Uterus (tissue), 2 donors: ENCODE results near the gene HIC1.

Source experiments
- POLR2A ChIP-seq, 2 donors: fragments of 450-650 bp; IDR thresholded peaks; one replicate each; pipeline ENCODE4 v1.6.1; 2016; ENCODE audit warnings: antibody characterized with exemption in 2 of 2, mild to moderate bottlenecking in 1 of 2, moderate library complexity in 1 of 2
- TF ChIP-seq, protein P1 (sequence below), 4 experiments: fragments of 200-600 bp in 2 of 4; fragments of 450-650 bp in 2 of 4; sonication (generic) in 2 of 4; IDR thresholded peaks; one replicate each; pipeline ENCODE4 v1.5.1; 2016 to 2019; ENCODE audit warnings: antibody characterized with exemption in 4 of 4, mild to moderate bottlenecking in 2 of 4, moderate library complexity in 1 of 4

DNA sequence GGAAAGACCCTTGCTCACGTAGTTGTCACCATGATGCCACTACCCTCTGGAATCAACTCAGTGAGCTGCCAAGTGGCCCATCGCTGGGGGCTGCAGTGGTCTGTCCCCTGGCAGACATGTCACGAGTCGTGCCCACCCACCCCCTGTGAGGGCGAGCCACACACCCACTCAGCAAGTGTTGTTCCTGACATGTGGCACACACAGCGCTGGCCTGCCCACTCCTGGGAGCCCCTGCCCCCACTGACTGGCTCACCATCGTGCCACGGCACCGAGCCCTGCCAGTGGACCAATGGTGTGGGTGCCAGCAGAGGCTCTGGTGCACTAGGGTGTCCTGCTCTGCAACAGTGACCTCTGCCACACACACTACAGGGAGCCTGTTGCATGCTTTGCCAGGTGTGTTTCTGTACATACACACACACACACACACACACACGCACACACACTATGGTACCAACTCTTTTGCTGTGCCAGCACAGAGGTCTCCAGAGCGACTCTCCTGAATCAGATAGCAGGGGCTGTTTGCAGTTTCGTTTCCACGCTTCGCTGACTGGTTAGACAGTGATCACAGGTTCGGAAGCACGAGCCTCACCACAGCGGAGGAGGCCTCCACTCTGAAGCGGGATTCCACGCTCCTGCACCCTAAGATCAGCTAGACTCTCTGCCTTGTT, 37.5 kb upstream of the HIC1 start:
- no peak for TF ChIP-seq POLR2A (IDR thresholded peaks at IDR 0.05)
- TF ChIP-seq, protein P1, sequence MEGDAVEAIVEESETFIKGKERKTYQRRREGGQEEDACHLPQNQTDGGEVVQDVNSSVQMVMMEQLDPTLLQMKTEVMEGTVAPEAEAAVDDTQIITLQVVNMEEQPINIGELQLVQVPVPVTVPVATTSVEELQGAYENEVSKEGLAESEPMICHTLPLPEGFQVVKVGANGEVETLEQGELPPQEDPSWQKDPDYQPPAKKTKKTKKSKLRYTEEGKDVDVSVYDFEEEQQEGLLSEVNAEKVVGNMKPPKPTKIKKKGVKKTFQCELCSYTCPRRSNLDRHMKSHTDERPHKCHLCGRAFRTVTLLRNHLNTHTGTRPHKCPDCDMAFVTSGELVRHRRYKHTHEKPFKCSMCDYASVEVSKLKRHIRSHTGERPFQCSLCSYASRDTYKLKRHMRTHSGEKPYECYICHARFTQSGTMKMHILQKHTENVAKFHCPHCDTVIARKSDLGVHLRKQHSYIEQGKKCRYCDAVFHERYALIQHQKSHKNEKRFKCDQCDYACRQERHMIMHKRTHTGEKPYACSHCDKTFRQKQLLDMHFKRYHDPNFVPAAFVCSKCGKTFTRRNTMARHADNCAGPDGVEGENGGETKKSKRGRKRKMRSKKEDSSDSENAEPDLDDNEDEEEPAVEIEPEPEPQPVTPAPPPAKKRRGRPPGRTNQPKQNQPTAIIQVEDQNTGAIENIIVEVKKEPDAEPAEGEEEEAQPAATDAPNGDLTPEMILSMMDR (IDR thresholded peaks at IDR 0.05) = no peak
